SK-N-SH (cell line): ENCODE measurements around the gene RAET1E. TPM values are rescaled to one million over a fixed set of nuclear protein-coding genes. Genes with fewer than 3 reads are reported as not detected.
"Not testable (repeated sequence)": the region's sequence is repeated elsewhere in the genome, so short reads cannot be mapped to it uniquely, and the experiment has no call there.

Experiments
- CTCF ChIA-PET: fragments of 300-600, 350-600 bp; formaldehyde crosslinking; extraction: SDS; loops from one replicate; lab custom pipeline; 2021; lab: Yijun Ruan, JAX
- POLR2A ChIA-PET: fragments of 350-600 bp; sonication (Branson Sonifier 250); formaldehyde crosslinking; extraction: SDS; loops from one replicate; lab custom pipeline; 2020; ENCODE audit warnings: antibody characterized with exemption, inconsistent platforms; lab: Yijun Ruan, JAX
- DNase-seq: peaks from one replicate; pipeline ENCODE4 v3.0.0; 2012
- H2AFZ ChIP-seq: fragments of 200-600 bp; sonication (generic); 2 replicates; pipeline ENCODE4 v1.8.1; 2016; ENCODE audit warnings: antibody characterized with exemption, mild to moderate bottlenecking, low read depth
- H3F3A ChIP-seq: fragments of 200-600 bp; sonication (generic); replicated peaks from 2 replicates; pipeline ENCODE3; 2016; ENCODE audit warnings: antibody characterized with exemption, mild to moderate bottlenecking; ENCODE audit not compliant: insufficient read depth
- H3K27ac ChIP-seq, 2 experiments: fragments of 200-500 bp in 1 of 2; fragments of 200-600 bp in 1 of 2; sonication (Bioruptor generic) in 1 of 2; sonication (generic), shearing (Covaris generic) in 1 of 2; 2 replicates each; pipeline versions ENCODE4 v1.5.1 to v1.6.1; 2014 to 2016; ENCODE audit warnings: low read depth in 2 of 2, inconsistent platforms in 1 of 2, low read length in 1 of 2, mild to moderate bottlenecking in 1 of 2, mixed read lengths in 1 of 2
- H3K27me3 ChIP-seq: fragments of 200-600 bp; sonication (generic), shearing (Covaris generic); 2 replicates; pipeline ENCODE4 v1.6.1; 2016; ENCODE audit warnings: mixed run types; ENCODE audit not compliant: insufficient read depth
- H3K36me3 ChIP-seq, 2 experiments: fragments of 200-500 bp in 1 of 2; fragments of 200-600 bp in 1 of 2; sonication (Bioruptor generic) in 1 of 2; sonication (generic) in 1 of 2; replicated peaks in 1 of 2; 2 replicates each; pipeline versions ENCODE3 to v1.5.1; 2014 to 2016; ENCODE audit warnings: low read length in 1 of 2, mild to moderate bottlenecking in 1 of 2; ENCODE audit not compliant: insufficient read depth in 2 of 2, control insufficient read depth in 1 of 2
- H3K4me1 ChIP-seq, 2 experiments: fragments of 200-500 bp in 1 of 2; fragments of 200-600 bp in 1 of 2; sonication (Bioruptor generic) in 1 of 2; sonication (generic), shearing (Covaris generic) in 1 of 2; 2 replicates each; pipeline versions ENCODE4 v1.5.1 to v1.6.1; 2014 to 2016; ENCODE audit warnings: low read depth in 1 of 2, low read length in 1 of 2, mixed run types in 1 of 2; ENCODE audit not compliant: insufficient read depth in 2 of 2, control insufficient read depth in 1 of 2
- H3K4me2 ChIP-seq: fragments of 200-600 bp; sonication (generic), shearing (Covaris generic); 2 replicates; pipeline ENCODE4 v1.6.1; 2017; ENCODE audit warnings: mixed run types
- H3K4me3 ChIP-seq, 2 experiments: fragments of 200-500 bp in 1 of 2; fragments of 200-600 bp in 1 of 2; sonication (Bioruptor generic) in 1 of 2; sonication (generic), shearing (Covaris generic) in 1 of 2; 2 replicates each; pipeline versions ENCODE4 v1.5.1 to v1.8.1; 2014 to 2016; ENCODE audit warnings: low read depth in 2 of 2, inconsistent platforms in 1 of 2, low read length in 1 of 2, mild to moderate bottlenecking in 1 of 2, mixed read lengths in 1 of 2, moderate library complexity in 1 of 2
- H3K79me2 ChIP-seq: fragments of 200-600 bp; sonication (generic); 2 replicates; pipeline ENCODE4 v1.8.1; 2017; ENCODE audit warnings: mild to moderate bottlenecking; ENCODE audit not compliant: insufficient read depth
- H3K9ac ChIP-seq: fragments of 200-600 bp; sonication (generic); 2 replicates; pipeline ENCODE4 v1.6.1; 2017; ENCODE audit warnings: mixed run types
- H3K9me2 ChIP-seq: fragments of 200-600 bp; sonication (generic); 2 replicates; pipeline ENCODE4 v1.6.1; 2017; ENCODE audit warnings: mixed run types
- H3K9me3 ChIP-seq: fragments of 200-600 bp; sonication (generic); 2 replicates; pipeline ENCODE4 v1.6.1; 2017; ENCODE audit warnings: mixed run types, mild to moderate bottlenecking, moderate library complexity
- H4K20me1 ChIP-seq: fragments of 200-600 bp; sonication (generic); 2 replicates; pipeline ENCODE4 v1.6.1; 2017; ENCODE audit warnings: mild to moderate bottlenecking, mixed run types; ENCODE audit not compliant: insufficient read depth
- CTCF ChIP-seq: fragments of 200-600 bp; sonication (generic); IDR thresholded peaks from 2 replicates; pipeline ENCODE4 v1.6.1; 2017; ENCODE audit warnings: antibody characterized with exemption, mild to moderate bottlenecking, moderate library complexity
- FOXJ3 ChIP-seq: sonication (generic); formaldehyde crosslinking; IDR thresholded peaks from 2 replicates; pipeline ENCODE4 v1.5.1; 2020; ENCODE audit warnings: mild to moderate bottlenecking, missing genetic modification reagents
- IRF3 ChIP-seq: fragments of 150-350 bp; IDR thresholded peaks from 2 replicates; pipeline ENCODE4 v1.6.1; 2016; ENCODE audit warnings: mild to moderate bottlenecking, low read depth, low read length
- MEF2A ChIP-seq: IDR thresholded peaks from 2 replicates; pipeline ENCODE4 v1.4.0; 2012; ENCODE audit warnings: low read depth, borderline replicate concordance
- MXI1 ChIP-seq: IDR thresholded peaks from 2 replicates; pipeline ENCODE4 v1.6.1; 2012; ENCODE audit warnings: mild to moderate bottlenecking, low read depth, low read length, improper control_type of control experiment
- POLR2AphosphoS5 ChIP-seq: IDR thresholded peaks from 2 replicates; pipeline ENCODE4 v1.6.1; 2012; ENCODE audit warnings: low read depth, low read length
- RAD21 ChIP-seq: IDR thresholded peaks from 2 replicates; pipeline ENCODE4 v1.6.1; 2012; ENCODE audit warnings: mild to moderate bottlenecking, low read length
- TCF12 ChIP-seq: IDR thresholded peaks from 2 replicates; pipeline ENCODE4 v1.4.0; 2012
- USF1 ChIP-seq: IDR thresholded peaks from 2 replicates; pipeline ENCODE4 v1.4.0; 2012; ENCODE audit warnings: low read depth, borderline replicate concordance
- WGBS: methylation state at CpG from one replicate; pipeline ENCODE4 v1.1.6; 2017; ENCODE audit warnings: low lambda C conversion rate; 5-methylcytosine and 5-hydroxymethylcytosine counted together
- polyA plus RNA-seq, 3 experiments: library from polyadenylated mRNA; depleted of rRNA; stranded (reverse); fragments of >200 nt; gene quantifications; 2 replicates each; pipeline ENCODE4 v1.2.3, GENCODE V29; 2012

The RAET1E gene
- polyA plus RNA-seq, 1 of the 3 experiments (the other 2 are of a cell fraction) = 0.15 TPM

- no peak for TF ChIP-seq POLR2AphosphoS5
- no peak for TF ChIP-seq FOXJ3 (CRISPR knock-in tag)
- POLR2A ChIA-PET = no interaction called here
Observed at GRCh38 chr6:149913540-149914240, 15.8 kb upstream of the RAET1E start.

GRCh38 chr6:149913085-149913484 is 15.2 kb upstream of the RAET1E start:
- Histone ChIP-seq H3K4me2 (no peak overlapping the region), H3K27ac (no peak overlapping the region), H3K36me3 (no peaks in the 10 kb centered on the region), H3K4me1 (no peaks in the 10 kb centered on the region), H3K9me3 (no peaks in the 10 kb centered on the region), H3K4me3 (no peak overlapping the region), H4K20me1 (no peaks in the 10 kb centered on the region), H3K9me2 (no peaks in the 10 kb centered on the region), H2AFZ (no peak overlapping the region), H3K27me3 (no peaks in the 10 kb centered on the region), H3K9ac (no peak overlapping the region), H3F3A (no peaks in the 10 kb centered on the region), H3K79me2 (no peaks in the 10 kb centered on the region)
- CTCF ChIA-PET = interaction anchor here (0.7 to 1.5 kb wide), 2 partner anchors 12 to 24 kb away, joined by 3 read pairs; no protein-coding TSS in a partner anchor
- POLR2A ChIA-PET = no interaction called here
- WGBS = 30% methylated on average over 2 of the region's 2 CpGs
- TF ChIP-seq MEF2A (no peak), MXI1 (no peak), USF1 (no peak), RAD21 (no peak), IRF3 (no peak), CTCF (no peak), TCF12 (no peak)
- no peak for DNase-seq

More at GRCh38 chr6:149913540-149914240, 15.8 kb upstream of the RAET1E start:
- Histone ChIP-seq H2AFZ (no peak overlapping the region), H3K27ac (no peak overlapping the region), H3K79me2 (no peaks in the 10 kb centered on the region), H3K36me3 (no peaks in the 10 kb centered on the region), H4K20me1 (no peaks in the 10 kb centered on the region), H3K9me3 (no peaks in the 10 kb centered on the region), H3F3A (no peaks in the 10 kb centered on the region), H3K9me2 (no peaks in the 10 kb centered on the region), H3K27me3 (no peaks in the 10 kb centered on the region), H3K4me3 (no peak overlapping the region), H3K9ac (no peak overlapping the region), H3K4me2 (no peak overlapping the region), H3K4me1 (no peaks in the 10 kb centered on the region)
- WGBS = 51% methylated on average over 5 of the region's 9 CpGs
- CTCF ChIA-PET = interaction anchor here (0.7 to 1.1 kb wide), 3 partner anchors 9 to 79 kb away, joined by 3 read pairs; no protein-coding TSS in a partner anchor
- no peak for DNase-seq

- H3K9ac ChIP-seq, H3K9me2 ChIP-seq, H3K27ac ChIP-seq, H3K36me3 ChIP-seq, H3K4me1 ChIP-seq, H3F3A ChIP-seq, H2AFZ ChIP-seq, H3K4me2 ChIP-seq, POLR2A ChIA-PET, H3K9me3 ChIP-seq, H4K20me1 ChIP-seq, H3K79me2 ChIP-seq, H3K4me3 ChIP-seq, H3K27me3 ChIP-seq, DNase-seq: not testable (repeated sequence)
- CTCF ChIA-PET = interaction anchor here (0.7 to 1.5 kb wide), 2 partner anchors 11 to 24 kb away, joined by 3 read pairs; no protein-coding TSS in a partner anchor
- 43% methylated on average over 2 of the region's 3 CpGs for WGBS
Observed at GRCh38 chr6:149912680-149913079, 14.8 kb upstream of the RAET1E start.
